HG03457 (cell line): ENCODE measurements around the gene ALDH3B1.

Experiments
- ATAC-seq: cut with Tn5 transposase; IDR thresholded peaks from one replicate; pipeline ENCODE4 v1.9.1; 2021; ENCODE audit warnings: moderate number of reproducible peaks; ENCODE audit not compliant: unreplicated experiment

Gene ALDH3B1

DNA sequence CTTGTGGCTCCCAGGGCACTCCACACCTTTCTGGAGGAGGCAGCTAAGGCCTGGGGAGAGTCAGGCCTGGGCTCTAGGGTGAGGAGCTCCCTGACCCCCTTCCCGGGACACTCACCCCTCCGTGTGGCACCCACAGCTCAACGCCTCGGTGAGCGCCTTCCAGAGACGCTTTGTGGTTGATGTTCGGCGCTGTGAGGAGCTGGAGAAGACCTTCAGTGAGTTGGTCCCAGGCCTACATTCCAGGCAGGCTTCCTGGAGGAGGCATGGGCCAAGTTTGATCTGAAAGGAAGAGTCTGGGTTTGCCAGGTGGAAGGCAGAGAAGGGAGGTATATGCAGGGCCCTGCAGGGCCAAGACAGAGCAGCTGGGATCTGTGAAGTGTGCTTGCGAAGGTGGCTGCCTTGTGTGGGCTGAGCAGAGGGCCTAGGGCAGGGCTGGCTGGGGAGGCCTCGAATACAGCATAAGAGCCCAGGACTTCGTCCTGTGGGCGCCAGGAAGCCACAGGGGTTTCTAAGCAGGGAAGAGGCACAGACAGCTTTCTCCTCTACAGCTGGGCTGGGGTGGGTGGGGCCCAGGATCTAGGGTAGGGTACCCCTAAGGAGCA, 31.6 kb downstream of the ALDH3B1 start:
- ATAC-seq = no peak

DNA sequence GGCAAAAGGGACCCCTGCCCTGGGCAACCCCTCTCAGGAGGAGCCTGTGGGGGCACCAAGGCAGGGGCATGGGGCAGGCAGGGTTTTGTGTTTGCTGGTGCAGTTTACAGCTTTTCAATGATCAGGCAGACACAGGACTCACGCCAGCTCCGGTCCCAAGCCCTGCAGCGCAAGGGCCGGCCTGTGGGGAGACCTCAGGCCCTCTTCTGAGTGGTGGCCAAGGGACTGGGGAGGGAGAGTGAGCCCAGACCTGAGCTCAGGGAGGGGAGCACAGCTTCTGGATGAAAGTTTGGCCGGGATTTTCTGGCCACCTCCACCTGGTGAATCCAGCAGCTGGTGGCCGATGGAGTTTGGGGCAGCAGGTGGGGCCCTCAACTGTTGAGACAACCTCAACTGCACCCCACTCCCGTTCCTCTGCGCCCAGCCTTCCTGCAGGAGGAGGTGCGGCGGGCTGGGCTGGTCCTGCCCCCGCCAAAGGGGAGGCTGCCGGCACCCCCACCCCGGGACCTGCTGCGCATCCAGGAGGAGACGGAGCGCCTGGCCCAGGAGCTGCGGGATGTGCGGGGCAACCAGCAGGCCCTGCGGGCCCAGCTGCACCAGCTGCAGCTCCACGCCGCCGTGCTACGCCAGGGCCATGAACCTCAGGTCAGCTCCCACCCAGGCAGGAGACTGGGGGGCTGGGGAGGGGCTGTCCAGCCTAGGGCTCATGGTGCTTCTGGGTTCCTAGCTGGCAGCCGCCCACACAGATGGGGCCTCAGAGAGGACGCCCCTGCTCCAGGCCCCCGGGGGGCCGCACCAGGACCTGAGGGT, 32.3 kb downstream of the ALDH3B1 start:
- no peak for ATAC-seq

DNA sequence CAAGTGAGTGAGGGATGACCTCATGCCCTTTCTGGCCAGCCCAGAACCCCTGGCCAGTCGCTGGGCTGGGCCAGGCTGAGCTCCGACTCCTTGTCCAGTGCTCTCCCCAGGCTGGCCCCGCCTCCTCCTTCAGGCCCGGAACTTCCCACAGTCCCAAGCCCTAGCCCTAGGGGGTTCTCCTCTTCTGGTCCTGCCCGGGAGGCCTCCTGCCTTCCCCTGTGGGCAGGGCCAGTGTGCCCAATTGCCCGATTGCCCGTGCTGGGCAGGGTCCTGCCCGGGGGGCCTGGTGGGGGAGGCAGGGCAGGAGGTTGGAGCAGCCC, 32.9 kb downstream of the ALDH3B1 start:
- no peak for ATAC-seq

DNA sequence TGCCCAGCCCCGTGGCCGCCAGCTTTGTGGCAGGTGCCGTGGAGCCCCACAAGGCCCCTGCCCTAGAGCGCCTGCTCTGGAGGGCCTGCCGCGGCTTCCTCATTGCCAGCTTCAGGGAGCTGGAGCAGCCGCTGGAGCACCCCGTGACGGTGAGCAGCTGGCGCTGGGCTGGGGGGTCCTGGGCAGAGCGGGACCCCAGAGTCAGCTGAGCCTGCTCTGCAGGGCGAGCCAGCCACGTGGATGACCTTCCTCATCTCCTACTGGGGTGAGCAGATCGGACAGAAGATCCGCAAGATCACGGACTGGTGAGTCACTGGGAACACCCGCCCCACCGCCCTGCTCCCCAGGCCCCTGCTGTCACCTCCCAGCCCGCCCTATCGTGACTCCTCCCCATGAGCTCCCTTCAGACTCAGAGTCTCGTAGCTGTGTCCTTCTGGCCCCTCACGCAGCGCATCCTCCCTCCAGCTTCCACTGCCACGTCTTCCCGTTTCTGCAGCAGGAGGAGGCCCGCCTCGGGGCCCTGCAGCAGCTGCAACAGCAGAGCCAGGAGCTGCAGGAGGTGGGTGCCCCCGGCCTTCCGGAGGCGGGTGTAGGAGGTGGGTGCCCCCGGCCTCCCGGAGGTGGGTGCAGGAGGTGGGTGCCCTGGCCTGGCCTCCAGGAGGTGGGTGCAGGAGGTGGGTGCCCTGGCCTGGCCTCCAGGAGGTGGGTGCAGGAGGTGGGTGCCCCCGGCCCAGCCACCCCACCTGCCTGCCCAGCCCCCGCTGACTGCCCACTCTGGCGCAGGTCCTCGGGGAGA, 33.4 kb downstream of the ALDH3B1 start:
- ATAC-seq = no peak

DNA sequence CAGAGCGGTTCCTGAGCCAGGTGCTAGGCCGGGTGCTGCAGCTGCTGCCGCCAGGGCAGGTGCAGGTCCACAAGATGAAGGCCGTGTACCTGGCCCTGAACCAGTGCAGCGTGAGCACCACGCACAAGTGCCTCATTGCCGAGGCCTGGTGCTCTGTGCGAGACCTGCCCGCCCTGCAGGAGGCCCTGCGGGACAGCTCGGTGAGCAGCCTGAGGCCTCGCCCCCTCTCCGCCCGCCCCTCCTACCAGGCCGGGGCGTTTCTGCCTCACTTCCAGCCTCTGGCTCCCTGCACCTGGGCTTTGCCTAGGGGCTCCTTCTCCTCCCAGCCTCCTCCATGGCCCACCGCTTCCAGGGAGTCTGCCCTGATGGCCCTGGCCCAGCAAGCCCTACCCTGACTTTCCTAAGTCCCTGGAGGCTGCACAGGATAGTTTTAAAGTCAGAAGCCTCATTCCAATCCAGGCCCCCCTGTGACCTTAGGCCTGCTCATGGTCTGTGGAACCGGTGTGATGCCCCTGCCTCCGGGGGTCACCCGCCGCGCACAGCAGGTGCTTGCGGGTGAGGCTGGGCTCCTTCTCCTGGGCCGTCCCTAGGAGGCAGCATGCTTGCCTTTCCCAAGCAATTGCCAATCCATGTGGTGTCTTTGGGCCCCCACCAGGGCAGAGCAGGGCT, 34.2 kb downstream of the ALDH3B1 start:
- ATAC-seq = no peak

DNA sequence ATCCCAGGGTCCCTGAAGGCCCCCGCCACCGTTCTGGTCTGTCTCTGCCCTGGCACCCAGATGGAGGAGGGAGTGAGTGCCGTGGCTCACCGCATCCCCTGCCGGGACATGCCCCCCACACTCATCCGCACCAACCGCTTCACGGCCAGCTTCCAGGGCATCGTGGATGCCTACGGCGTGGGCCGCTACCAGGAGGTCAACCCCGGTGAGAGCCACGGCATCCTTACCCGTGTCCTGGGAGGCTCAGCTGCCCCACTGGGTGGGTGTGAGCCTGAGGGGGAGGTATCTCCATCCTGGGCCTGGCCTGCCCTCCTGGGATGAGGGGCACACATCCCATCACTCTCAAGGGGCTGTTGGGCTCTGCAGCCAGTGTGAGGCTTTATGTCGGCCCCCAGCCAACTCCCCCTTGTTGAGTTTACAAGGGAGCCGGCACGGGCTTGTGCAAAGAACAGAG, 34.8 kb downstream of the ALDH3B1 start:
- ATAC-seq = no peak

DNA sequence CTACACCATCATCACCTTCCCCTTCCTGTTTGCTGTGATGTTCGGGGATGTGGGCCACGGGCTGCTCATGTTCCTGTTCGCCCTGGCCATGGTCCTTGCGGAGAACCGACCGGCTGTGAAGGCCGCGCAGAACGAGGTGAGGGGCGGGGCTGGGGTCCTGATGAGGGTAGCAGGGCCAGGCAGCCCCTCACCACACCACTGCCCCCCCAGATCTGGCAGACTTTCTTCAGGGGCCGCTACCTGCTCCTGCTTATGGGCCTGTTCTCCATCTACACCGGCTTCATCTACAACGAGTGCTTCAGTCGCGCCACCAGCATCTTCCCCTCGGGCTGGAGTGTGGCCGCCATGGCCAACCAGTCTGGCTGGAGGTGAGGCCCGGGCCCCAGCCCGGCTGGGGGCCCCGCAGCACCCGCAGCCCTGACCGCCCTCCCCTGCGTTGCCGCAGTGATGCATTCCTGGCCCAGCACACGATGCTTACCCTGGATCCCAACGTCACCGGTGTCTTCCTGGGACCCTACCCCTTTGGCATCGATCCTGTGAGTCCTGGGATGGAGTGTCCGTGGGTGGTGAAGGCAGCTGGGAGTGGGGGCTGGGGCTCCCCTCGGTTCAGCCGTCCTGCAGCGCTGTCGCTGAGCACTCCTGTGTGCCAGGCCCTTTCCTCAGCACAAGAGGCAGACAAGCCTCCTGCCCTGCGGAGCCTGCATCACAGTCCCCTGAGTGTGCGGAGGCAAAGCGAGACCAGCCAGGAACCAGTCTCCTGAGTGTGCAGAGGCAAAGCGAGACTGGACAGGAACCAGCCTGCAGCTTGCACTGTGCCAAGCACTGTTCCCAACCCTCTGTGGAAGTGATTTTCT, 37.5 kb downstream of the ALDH3B1 start:
- ATAC-seq = no peak

DNA sequence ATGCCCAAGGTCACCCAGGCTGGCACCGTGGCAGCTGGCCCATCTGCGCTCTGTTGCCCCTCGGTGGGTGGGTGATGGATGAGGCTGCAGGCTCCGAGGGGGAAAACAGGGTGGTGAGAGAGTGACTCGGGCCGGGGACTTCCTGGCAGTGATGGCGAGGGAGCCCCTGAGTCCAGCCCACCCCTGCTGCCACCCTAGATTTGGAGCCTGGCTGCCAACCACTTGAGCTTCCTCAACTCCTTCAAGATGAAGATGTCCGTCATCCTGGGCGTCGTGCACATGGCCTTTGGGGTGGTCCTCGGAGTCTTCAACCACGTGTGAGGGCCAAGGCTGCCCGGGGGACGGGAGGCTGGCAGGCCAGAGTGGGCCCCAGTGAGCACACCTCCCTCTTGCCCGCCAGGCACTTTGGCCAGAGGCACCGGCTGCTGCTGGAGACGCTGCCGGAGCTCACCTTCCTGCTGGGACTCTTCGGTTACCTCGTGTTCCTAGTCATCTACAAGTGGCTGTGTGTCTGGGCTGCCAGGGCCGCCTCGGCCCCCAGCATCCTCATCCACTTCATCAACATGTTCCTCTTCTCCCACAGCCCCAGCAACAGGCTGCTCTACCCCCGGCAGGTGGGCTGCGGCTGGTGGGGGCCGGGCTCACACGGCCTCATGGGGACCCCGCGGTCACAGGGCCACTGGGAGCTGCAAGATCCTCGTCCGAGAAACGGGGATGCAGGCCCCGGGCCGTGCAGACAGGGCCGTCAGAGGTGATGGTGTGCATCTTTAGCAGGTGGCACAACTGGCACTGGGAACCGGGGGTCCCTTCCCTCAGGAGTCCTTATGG, 38.8 kb downstream of the ALDH3B1 start:
- no peak for ATAC-seq

DNA sequence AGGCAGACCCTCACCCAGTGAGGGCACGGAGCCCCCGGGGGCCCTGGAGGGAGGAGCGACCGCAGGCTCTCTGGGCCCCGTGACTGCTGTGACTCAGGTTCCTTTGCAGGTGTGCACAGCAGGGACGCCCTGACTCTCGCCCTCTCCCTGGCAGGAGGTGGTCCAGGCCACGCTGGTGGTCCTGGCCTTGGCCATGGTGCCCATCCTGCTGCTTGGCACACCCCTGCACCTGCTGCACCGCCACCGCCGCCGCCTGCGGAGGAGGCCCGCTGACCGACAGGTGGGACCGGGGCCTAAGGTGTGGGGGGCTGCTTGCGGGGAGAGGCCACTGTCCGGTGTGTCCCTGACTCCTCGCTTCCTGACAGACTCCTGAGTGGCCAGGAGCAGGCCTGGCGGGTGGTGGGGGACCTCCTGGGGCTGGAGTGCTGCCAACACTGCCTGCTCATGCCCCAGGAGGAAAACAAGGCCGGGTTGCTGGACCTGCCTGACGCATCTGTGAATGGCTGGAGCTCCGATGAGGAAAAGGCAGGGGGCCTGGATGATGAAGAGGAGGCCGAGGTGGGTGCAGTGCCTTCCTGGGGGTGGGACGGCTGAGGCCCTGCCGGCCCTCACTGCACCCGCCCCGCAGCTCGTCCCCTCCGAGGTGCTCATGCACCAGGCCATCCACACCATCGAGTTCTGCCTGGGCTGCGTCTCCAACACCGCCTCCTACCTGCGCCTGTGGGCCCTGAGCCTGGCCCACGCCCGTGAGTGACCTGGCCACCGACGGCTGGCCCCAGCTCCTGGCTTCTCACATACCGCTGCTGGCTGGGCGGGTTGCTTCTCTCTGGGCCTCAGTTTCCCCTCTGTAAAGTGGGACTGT, 39.6 kb downstream of the ALDH3B1 start:
- no peak for ATAC-seq

DNA sequence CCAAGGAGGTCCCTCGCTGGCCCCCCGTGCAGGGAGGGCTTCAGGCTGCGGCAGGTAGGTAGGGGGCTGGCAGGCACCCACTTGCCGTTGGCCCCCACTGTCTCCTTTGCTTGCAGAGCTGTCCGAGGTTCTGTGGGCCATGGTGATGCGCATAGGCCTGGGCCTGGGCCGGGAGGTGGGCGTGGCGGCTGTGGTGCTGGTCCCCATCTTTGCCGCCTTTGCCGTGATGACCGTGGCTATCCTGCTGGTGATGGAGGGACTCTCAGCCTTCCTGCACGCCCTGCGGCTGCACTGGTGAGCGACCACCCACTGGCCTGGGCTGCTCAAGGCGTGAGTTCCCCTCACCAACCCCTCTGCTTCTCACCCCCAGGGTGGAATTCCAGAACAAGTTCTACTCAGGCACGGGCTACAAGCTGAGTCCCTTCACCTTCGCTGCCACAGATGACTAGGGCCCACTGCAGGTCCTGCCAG, 40.3 kb downstream of the ALDH3B1 start:
- ATAC-seq = no peak

DNA sequence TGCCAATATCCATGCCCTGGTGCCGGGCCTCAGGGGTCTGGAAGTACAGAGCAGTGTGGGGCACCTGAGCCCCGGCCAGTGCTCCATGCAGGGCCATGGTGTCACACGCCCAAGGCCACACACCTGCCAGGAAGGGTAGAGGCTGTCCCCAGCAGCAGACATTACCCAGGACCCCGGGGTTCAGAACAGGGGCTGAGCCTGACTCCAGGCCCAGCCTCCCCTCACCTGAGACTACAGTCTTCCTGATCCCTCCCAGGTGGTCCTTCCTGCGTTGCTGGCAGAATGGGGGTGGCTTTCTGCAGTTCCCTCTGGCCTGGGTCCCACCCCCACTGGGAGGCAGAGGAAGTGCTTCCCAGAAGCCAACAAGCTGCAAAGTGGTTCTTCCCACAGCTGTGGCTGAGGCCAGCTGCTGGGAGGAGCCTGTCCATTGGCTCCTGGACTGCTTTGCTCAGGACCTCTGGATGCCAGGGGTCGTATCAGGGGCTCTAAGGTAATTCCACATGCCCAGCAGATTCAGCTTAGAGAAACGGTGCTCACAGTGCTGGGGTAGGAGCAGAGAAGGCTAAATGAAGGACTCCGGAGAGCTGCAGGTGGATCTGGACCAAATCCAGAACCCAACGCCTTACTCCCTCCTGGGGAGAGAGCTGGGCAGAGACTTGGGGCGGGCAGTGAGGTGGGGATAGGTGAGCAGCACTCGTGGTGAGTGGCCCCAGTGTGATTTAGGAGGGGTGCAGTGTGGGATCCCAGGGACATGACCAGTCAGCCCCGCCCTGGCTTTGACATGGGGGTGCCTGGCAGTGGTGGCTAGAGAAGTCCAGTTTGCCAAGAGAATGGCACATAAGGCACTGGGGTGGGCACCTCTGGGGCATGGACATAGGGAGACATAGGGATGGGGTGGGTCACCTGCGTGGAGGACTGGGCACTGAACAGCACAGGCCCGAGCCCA, 41.3 kb downstream of the ALDH3B1 start:
- no peak for ATAC-seq

DNA sequence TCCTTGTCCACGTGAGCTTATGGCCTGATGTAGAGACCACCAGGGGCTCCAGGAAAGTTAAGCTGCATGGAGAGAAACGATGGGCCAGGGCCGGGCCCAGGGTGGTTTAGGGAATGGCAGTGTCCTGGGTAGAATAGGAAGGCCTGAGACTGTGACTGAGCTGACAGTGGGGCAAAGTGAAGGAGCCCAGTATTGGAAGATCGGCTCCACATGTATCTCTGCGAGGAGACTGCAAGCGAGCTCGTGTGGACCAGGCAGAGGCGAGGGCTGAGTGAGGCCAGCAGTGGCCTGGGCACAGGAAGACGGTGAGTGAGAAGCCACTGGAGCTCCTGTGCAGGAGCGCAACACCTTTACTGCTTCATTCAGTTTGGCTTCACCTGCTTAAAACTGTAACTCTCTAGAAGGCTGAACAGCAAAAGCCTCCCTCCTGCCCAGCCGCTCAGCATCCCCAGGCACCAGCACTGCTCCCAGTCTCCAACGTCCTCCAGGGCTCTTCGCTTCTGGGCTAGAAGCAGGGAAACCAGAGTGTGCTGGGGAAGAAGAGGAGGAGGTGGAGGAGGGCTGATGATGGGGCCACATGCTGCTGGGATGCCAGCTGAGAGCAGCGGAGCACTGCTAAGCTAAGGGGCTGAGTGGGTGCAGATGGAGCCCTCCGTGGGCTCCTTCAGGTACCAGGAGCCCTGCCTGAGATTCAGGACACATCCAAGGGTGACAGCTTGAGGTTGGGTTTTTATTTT, 42.2 kb downstream of the ALDH3B1 start:
- ATAC-seq = no peak

DNA sequence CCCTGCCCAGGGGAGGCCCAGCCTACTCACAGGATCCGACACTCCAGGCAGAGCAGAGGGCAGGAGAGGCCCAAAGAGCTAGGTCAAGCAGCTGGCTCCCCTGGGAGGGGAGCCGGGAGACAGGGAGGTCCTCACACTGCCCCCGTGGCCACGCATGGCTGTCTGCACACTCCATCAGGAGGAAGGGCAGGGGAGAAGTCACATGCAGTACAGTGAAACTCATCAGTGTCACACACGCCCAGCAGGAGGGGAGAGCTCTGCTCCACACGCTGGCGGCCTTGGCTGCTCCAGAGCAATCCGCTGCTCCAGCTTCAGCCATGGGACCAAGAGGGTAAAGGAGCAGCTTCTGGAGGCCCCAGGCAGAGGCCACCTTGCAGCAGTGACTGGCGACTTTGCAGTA, 43.0 kb downstream of the ALDH3B1 start:
- no peak for ATAC-seq

DNA sequence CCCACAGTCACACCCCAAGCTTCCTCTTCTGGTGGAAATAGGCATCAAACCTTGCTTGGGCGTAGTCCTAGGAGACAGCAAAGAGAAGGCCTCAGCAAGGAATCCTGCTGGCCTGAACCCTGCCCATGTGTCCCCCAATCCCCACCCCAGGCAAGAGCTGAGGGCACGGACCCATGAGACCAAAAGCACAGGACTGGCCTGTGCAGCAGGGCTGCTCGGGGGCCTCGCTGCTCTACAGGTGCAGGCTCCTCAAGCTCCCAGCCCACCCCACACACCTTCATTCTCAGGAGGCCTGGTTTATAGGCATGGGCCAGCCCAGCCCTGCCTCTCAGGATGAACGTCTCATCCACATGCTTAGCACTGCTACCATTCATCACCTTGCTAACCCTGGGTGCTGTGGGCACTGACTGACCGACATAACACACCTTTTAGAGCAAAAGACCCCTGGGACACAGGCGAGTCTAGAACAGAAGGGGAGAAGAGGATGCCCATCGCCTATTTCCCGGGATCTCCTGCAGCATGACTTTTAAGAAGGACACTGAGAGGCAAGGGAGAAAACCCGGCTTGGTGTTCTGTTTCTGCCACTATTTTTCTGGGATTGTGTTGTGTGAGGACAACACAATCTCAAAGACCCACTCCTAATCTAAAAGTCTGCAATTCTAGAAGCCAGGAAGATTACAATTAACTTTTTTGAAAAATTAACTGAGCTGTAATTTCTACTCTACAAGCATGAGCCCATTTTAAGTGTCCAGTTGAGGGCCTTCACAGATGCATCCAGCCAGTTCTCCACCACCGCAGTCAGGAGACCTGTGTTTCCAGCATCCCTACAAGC, 44.1 kb downstream of the ALDH3B1 start:
- ATAC-seq = no peak

DNA sequence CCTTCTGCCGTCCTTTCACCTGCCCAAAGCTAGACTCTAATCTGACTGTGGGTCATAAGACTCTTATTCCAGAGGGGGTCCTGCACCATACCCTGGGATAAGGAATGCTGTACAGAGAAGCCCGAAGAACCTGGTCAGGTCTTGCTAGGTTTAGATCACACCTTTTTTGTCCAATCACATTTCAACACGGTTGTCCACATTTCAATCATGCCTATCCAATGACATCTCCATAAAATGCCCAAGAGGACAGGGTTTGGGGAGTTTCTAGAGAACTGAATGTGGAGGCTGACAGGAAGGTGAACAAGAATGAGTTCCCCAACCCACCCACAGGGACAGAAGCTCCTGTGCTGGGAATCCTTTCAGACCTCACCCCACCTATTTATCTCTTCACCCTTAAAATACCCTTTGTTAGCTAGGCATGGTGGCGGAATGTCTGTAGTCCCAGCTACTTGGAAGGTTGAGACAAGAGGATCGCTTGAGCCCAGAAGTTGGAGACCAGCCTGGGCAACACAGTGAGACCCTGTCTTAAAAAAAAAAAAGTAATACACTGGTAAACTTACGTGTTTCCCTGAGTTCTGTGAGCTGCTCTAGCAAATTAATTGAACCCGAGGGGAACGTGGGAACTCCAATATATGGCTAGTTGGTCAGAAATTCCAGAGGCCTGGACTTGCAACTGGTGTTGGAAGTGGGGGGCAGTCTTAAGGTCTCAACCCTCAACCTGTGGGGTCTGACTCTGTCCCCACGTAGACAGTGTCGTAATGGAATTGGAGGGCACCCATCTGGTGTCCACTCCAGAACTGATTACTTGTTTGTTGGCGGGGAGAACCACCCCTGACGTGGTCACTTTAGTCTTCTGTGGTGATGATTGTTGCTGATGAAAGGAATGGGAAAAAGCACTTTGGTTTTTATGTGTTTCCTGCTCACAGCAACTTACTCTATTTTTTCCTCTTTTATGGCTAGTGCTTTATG, 46.5 kb downstream of the ALDH3B1 start:
- ATAC-seq = no peak
